ENCODE measurements around the gene DEPDC1B.
"Not testable (repeated sequence)": the region's sequence is repeated elsewhere in the genome, so short reads cannot be mapped to it uniquely, and the experiment has no call there.

Gene DEPDC1B

GRCh38 chr5:60698336-60698735, 1.6 kb downstream of the DEPDC1B start:
- no peak for DNase-seq

- no peak for DNase-seq
Observed at GRCh38 chr5:60690326-60690725, 9.6 kb downstream of the DEPDC1B start.

GRCh38 chr5:60688980-60689379, 11.0 kb downstream of the DEPDC1B start:
- DNase-seq, result no peak

GRCh38 chr5:60687927-60688720, 11.8 kb downstream of the DEPDC1B start:
- DNase-seq, result no peak

- no peak for DNase-seq
Observed at GRCh38 chr5:60686157-60686556, 13.8 kb downstream of the DEPDC1B start.

- no peak for DNase-seq
Observed at GRCh38 chr5:60685700-60686099, 14.3 kb downstream of the DEPDC1B start.

- no peak for DNase-seq
Observed at GRCh38 chr5:60685028-60685427, 14.9 kb downstream of the DEPDC1B start.

- DNase-seq, result not testable (repeated sequence)
Observed at GRCh38 chr5:60682007-60682406, 18.0 kb downstream of the DEPDC1B start.

GRCh38 chr5:60679816-60680215, 20.1 kb downstream of the DEPDC1B start:
- DNase-seq, result no peak

GRCh38 chr5:60677850-60678664, 21.9 kb downstream of the DEPDC1B start:
- no peak for DNase-seq

GRCh38 chr5:60675286-60675685, 24.7 kb downstream of the DEPDC1B start:
- DNase-seq, result no peak

- DNase-seq, result no peak
Observed at GRCh38 chr5:60674251-60675069, 25.5 kb downstream of the DEPDC1B start.

- no peak for DNase-seq
Observed at GRCh38 chr5:60673334-60673733, 26.6 kb downstream of the DEPDC1B start.

GRCh38 chr5:60672693-60673264, 27.2 kb downstream of the DEPDC1B start:
- no peak for DNase-seq

- DNase-seq, result no peak
Observed at GRCh38 chr5:60671899-60672692, 27.9 kb downstream of the DEPDC1B start.

GRCh38 chr5:60670749-60671148, 29.2 kb downstream of the DEPDC1B start:
- DNase-seq, result no peak

- DNase-seq, result no peak
Observed at GRCh38 chr5:60668686-60669304, 31.2 kb downstream of the DEPDC1B start.

GRCh38 chr5:60651872-60652620, 47.9 kb downstream of the DEPDC1B start:
- no peak for DNase-seq

- no peak for DNase-seq
Observed at GRCh38 chr5:60649288-60649917, 50.6 kb downstream of the DEPDC1B start.

GRCh38 chr5:60648175-60648574, 51.8 kb downstream of the DEPDC1B start:
- DNase-seq, result no peak

Measured in stimulated activated CD4-positive, alpha-beta T cell treated with anti-CD3 and anti-CD28 coated beads, Interleukin-4, amount 100 ng/mL, for 24 hours (primary cell).